ENCODE results near the gene ARFGEF2. TPM values are rescaled to one million over a fixed set of nuclear protein-coding genes. Genes with fewer than 3 reads are reported as not detected.
"Not testable (repeated sequence)": the region's sequence is repeated elsewhere in the genome, so short reads cannot be mapped to it uniquely, and the experiment has no call there.

ARFGEF2 gene
- polyA plus RNA-seq, 1 donor: 12.9 TPM

- DNase-seq (ENCODE audit: low read depth): no peak
These were observed 7.6 kb downstream of the ARFGEF2 start for GRCh38 chr20:48928832-48929725.

GRCh38 chr20:48930035-48930434 lies 8.5 kb downstream of the ARFGEF2 start:
- no peak for DNase-seq (ENCODE audit: low read depth)

GRCh38 chr20:48930878-48931277 lies 9.4 kb downstream of the ARFGEF2 start:
- DNase-seq (ENCODE audit: low read depth): no peak

- no peak for DNase-seq (ENCODE audit: low read depth)
These were observed 10.2 kb downstream of the ARFGEF2 start for GRCh38 chr20:48931527-48932374.

GRCh38 chr20:48932375-48932941 lies 10.9 kb downstream of the ARFGEF2 start:
- no peak for DNase-seq (ENCODE audit: low read depth)

- DNase-seq (ENCODE audit: low read depth): no peak
These were observed 11.7 kb downstream of the ARFGEF2 start for GRCh38 chr20:48933017-48933766.

- DNase-seq (ENCODE audit: low read depth): not testable (repeated sequence)
These were observed 12.9 kb downstream of the ARFGEF2 start for GRCh38 chr20:48934273-48934877.

- DNase-seq (ENCODE audit: low read depth): not testable (repeated sequence)
These were observed 13.5 kb downstream of the ARFGEF2 start for GRCh38 chr20:48934966-48935365.

- DNase-seq (ENCODE audit: low read depth): not testable (repeated sequence)
These were observed 14.7 kb downstream of the ARFGEF2 start for GRCh38 chr20:48936178-48936577.

GRCh38 chr20:48937674-48938073 lies 16.2 kb downstream of the ARFGEF2 start:
- DNase-seq (ENCODE audit: low read depth): no peak

- DNase-seq (ENCODE audit: low read depth): no peak
These were observed 17.2 kb downstream of the ARFGEF2 start for GRCh38 chr20:48938670-48939069.

- no peak for DNase-seq (ENCODE audit: low read depth)
These were observed 18.7 kb downstream of the ARFGEF2 start for GRCh38 chr20:48940170-48940569.

GRCh38 chr20:48941467-48941866 lies 20.0 kb downstream of the ARFGEF2 start:
- no peak for DNase-seq (ENCODE audit: low read depth)

GRCh38 chr20:48942730-48943129 lies 21.2 kb downstream of the ARFGEF2 start:
- no peak for DNase-seq (ENCODE audit: low read depth)

- DNase-seq (ENCODE audit: low read depth): no peak
These were observed 23.3 kb downstream of the ARFGEF2 start for GRCh38 chr20:48944663-48945297.

GRCh38 chr20:48945840-48946514 lies 24.5 kb downstream of the ARFGEF2 start:
- no peak for DNase-seq (ENCODE audit: low read depth)

- no peak for DNase-seq (ENCODE audit: low read depth)
These were observed 27.1 kb downstream of the ARFGEF2 start for GRCh38 chr20:48948612-48949011.

GRCh38 chr20:48949304-48950170 lies 28.0 kb downstream of the ARFGEF2 start:
- DNase-seq (ENCODE audit: low read depth): no peak

- no peak for DNase-seq (ENCODE audit: low read depth)
These were observed 29.5 kb downstream of the ARFGEF2 start for GRCh38 chr20:48951041-48951440.
